Suprapubic skin (tissue), 4 donors: ENCODE results near the gene MUSK. TPM values are rescaled to one million over a fixed set of nuclear protein-coding genes. Genes with fewer than 3 reads are reported as not detected.

ENCODE experiments used
- DNase-seq, 2 donors: peaks; one replicate each; pipeline ENCODE4 v3.0.0-alpha.2; 2019; ENCODE audit warnings: low spot score in 2 of 2
- H3K27ac ChIP-seq: fragments of 200-600 bp; sonication (generic); one replicate; pipeline ENCODE4 v1.5.1; 2019
- H3K27me3 ChIP-seq: fragments of 200-600 bp; sonication (generic); one replicate; pipeline ENCODE4 v1.5.1; 2019
- H3K36me3 ChIP-seq: fragments of 200-600 bp; sonication (generic); one replicate; pipeline ENCODE4 v1.5.1; 2019
- H3K4me1 ChIP-seq: fragments of 200-600 bp; sonication (generic); one replicate; pipeline ENCODE4 v1.5.1; 2019
- H3K4me3 ChIP-seq: fragments of 200-600 bp; sonication (generic); one replicate; pipeline ENCODE4 v1.5.1; 2019; ENCODE audit warnings: mild to moderate bottlenecking
- H3K9me3 ChIP-seq: fragments of 200-600 bp; sonication (generic); one replicate; pipeline ENCODE4 v1.5.1; 2019
- CTCF ChIP-seq, 2 donors: fragments of 200-600 bp in 1 of 2; fragments of 450-650 bp in 1 of 2; sonication (generic) in 1 of 2; IDR thresholded peaks; one replicate each; pipeline ENCODE4 v1.5.1; 2016 to 2019; ENCODE audit warnings: antibody characterized with exemption in 2 of 2, mild to moderate bottlenecking in 1 of 2, moderate library complexity in 1 of 2
- EP300 ChIP-seq: sonication (generic); formaldehyde crosslinking; IDR thresholded peaks from one replicate; pipeline ENCODE4 v1.6.1; 2017; ENCODE audit warnings: antibody characterized with exemption
- POLR2A ChIP-seq, 2 donors: fragments of 450-650 bp; IDR thresholded peaks; one replicate each; pipeline ENCODE4 v1.6.1; 2017; ENCODE audit warnings: antibody characterized with exemption in 2 of 2, mild to moderate bottlenecking in 2 of 2, moderate library complexity in 2 of 2
- POLR2AphosphoS5 ChIP-seq, 3 donors: sonication (generic); formaldehyde crosslinking; IDR thresholded peaks; one replicate each; pipeline ENCODE4 v1.6.1; 2017; ENCODE audit warnings: antibody characterized with exemption in 3 of 3
- WGBS: methylation state at CpG from one replicate; pipeline ENCODE4 v1.1.5; 2018; 5-methylcytosine and 5-hydroxymethylcytosine counted together
- total RNA-seq, 4 donors: library from RNA; depleted of rRNA; stranded (reverse); fragments of >200 nt; gene quantifications; one replicate each; pipeline ENCODE4 v1.1.0, GENCODE V29; 2016

The MUSK gene
- total RNA-seq, 4 donors from 2014 or later: 0.45 to 1.5 TPM; not detected in 2

GRCh38 chr9:110828264-110828663 is 159.7 kb downstream of the MUSK start:
- no peak for DNase-seq
- TF ChIP-seq POLR2AphosphoS5 (IDR thresholded peaks at IDR 0.05): no peak
- no peaks in the 10 kb centered on the region for H3K4me1 ChIP-seq
- no peaks in the 10 kb centered on the region for H3K9me3 ChIP-seq
- H3K4me3 ChIP-seq: no peak overlapping the region
- H3K27ac ChIP-seq: peak overlapping the region; percentile 18
- 58% methylated on average over 3 of the region's 3 CpGs for WGBS
- no peaks in the 10 kb centered on the region for H3K36me3 ChIP-seq
- H3K27me3 ChIP-seq: no peaks in the 10 kb centered on the region

- Histone ChIP-seq H3K27me3 (no peaks in the 10 kb centered on the region), H3K4me3 (no peak overlapping the region), H3K4me1 (no peaks in the 10 kb centered on the region), H3K9me3 (no peaks in the 10 kb centered on the region), H3K27ac (no peak overlapping the region), H3K36me3 (no peaks in the 10 kb centered on the region)
- WGBS: 94% methylated on average over 18 of the region's 21 CpGs
- DNase-seq: no peak
- no peak for TF ChIP-seq POLR2A (IDR thresholded peaks at IDR 0.05)
- no peak for TF ChIP-seq EP300
- no peak for TF ChIP-seq CTCF (IDR thresholded peaks at IDR 0.05)
- no peak for TF ChIP-seq POLR2AphosphoS5 (IDR thresholded peaks at IDR 0.05)
Measured at GRCh38 chr9:110830495-110830894, 161.9 kb downstream of the MUSK start.

- Histone ChIP-seq H3K36me3 (no peaks in the 10 kb centered on the region), H3K4me1 (no peaks in the 10 kb centered on the region), H3K27me3 (no peaks in the 10 kb centered on the region), H3K4me3 (no peak overlapping the region), H3K9me3 (no peaks in the 10 kb centered on the region), H3K27ac (no peak overlapping the region)
- no peak for TF ChIP-seq CTCF (IDR thresholded peaks at IDR 0.05)
- TF ChIP-seq EP300: no peak
- TF ChIP-seq POLR2A (IDR thresholded peaks at IDR 0.05): no peak
- no peak for TF ChIP-seq POLR2AphosphoS5 (IDR thresholded peaks at IDR 0.05)
- WGBS: 84% methylated on average over 3 of the region's 3 CpGs
- no peak for DNase-seq
Measured at GRCh38 chr9:110832926-110833325, 164.3 kb downstream of the MUSK start.

GRCh38 chr9:110835404-110835803 is 166.8 kb downstream of the MUSK start:
- WGBS: 35% methylated on average over 3 of the region's 3 CpGs
- no peak overlapping the region for H3K27ac ChIP-seq
- no peaks in the 10 kb centered on the region for H3K27me3 ChIP-seq
- no peaks in the 10 kb centered on the region for H3K4me1 ChIP-seq
- no peaks in the 10 kb centered on the region for H3K36me3 ChIP-seq
- TF ChIP-seq POLR2A (IDR thresholded peaks at IDR 0.05) (no peak), EP300 (no peak), CTCF (IDR thresholded peaks at IDR 0.05) (no peak), POLR2AphosphoS5 (IDR thresholded peaks at IDR 0.05) (no peak)
- no peak for DNase-seq
- no peak overlapping the region for H3K4me3 ChIP-seq
- no peaks in the 10 kb centered on the region for H3K9me3 ChIP-seq

GRCh38 chr9:110835859-110836271 is 167.3 kb downstream of the MUSK start:
- WGBS: 76% methylated on average over 1 of the region's 1 CpG
- H3K27me3 ChIP-seq: no peaks in the 10 kb centered on the region

More at GRCh38 chr9:110835859-110836271, 167.3 kb downstream of the MUSK start:
- no peak for TF ChIP-seq CTCF (IDR thresholded peaks at IDR 0.05)
- TF ChIP-seq POLR2AphosphoS5 (IDR thresholded peaks at IDR 0.05): no peak
- TF ChIP-seq EP300: no peak
- TF ChIP-seq POLR2A (IDR thresholded peaks at IDR 0.05): no peak
- Histone ChIP-seq H3K4me3 (no peak overlapping the region), H3K36me3 (no peaks in the 10 kb centered on the region), H3K27ac (no peak overlapping the region), H3K4me1 (no peaks in the 10 kb centered on the region), H3K9me3 (no peaks in the 10 kb centered on the region)
- DNase-seq: no peak
